NCI-H446 (cell line): ENCODE results near the gene GM2A.
"Not testable (repeated sequence)": the region's sequence is repeated elsewhere in the genome, so short reads cannot be mapped to it uniquely, and the experiment has no call there.

ENCODE experiments used
- DNase-seq, 2 experiments: peaks; one replicate each; lab custom pipeline; 2025; lab: John Stamatoyannopoulos, UW

The GM2A gene

DNA sequence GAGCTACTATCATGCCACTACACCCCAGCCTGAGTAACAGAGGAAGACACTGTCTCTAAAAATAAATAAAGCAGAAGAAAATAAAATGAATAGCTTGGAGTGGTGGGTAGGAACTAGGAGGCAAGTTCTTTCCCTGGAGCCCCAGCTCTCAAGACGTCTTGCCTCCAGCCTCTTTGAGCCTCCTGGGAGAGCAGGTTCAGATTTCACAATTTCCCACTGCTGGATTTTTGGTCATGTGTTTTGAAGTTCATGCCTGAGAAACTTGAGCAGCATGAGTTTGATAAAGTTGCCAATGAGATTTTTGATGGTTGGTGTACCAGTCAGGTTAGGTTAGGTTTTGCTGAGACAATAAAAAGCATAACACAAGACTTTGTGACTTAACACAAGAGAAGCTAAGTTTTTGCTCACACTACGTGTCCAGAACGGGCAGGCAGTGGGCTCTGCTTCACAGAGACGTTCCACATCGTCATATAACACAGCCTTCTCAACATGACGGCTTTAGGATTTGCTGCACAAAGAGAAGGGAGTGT, 25.0 kb upstream of the GM2A start:
- DNase-seq, result no peak

DNA sequence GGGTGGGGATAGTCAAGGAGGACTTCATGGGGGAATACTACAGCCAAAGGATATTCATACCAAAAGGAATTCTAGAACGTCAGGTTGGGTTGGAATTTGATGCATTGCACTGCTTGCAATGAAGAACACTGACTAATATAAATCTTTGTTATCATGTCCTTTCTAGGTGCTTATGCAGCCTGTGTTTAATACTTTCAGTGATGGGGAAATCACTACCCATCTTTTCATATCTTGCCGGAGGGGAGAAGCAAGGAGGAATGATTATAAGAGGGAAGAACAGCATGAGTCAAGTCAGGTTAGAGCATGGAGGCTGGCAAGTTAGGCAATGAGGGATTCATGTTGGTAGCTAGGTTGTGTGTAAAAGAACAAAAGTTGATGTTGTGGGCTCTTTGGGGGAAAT, 24.0 kb upstream of the GM2A start:
- DNase-seq, result no peak

DNA sequence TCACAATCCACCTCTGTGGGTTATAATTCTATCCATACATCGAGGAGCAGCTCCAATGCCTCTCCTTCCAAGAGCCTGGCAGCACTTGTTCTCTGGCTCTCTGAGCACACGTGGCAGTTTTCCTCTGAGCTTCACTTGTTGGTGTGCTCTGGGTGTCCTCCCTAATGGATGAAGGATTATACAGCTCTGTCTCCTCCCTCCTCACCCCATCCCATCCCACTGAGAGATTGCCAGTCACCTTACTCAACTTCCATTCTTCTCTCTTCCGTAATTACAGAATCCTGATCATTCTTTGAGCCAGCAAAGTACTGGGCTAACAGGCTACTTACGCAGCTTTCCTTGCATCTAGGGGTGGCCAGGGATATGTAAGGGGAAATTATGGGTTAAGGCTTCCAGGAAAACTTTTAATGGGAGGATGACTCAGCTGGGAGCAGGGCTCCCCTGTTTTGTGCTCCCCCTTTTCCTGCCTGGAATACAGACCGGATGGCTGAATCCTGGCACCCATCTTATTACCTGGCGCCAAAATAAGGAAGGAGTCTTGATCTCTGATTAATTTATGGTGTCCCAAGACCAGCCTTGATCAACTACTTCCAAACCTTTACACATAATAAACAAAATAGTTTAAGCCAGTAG, 22.8 kb upstream of the GM2A start:
- no peak for DNase-seq

DNA sequence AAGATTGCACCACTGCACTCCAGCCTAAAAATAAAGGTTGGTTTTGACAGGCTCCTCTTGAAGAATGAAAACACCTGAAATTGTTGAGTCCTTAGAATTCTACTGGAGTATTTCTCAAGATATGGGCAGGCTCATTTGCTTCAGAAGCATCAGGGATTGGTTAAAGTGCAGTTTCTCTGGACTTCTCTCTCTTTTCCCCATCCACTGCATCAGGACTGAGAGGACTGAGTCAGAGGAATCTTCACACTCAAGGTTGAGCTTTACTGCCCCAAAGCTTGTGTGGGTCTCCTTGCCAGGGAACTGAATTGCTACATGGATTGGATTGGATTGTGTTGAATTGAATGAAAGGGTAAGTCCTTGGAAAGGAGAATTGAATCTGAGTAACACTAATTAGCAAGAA, 21.6 kb upstream of the GM2A start:
- no peak for DNase-seq

DNA sequence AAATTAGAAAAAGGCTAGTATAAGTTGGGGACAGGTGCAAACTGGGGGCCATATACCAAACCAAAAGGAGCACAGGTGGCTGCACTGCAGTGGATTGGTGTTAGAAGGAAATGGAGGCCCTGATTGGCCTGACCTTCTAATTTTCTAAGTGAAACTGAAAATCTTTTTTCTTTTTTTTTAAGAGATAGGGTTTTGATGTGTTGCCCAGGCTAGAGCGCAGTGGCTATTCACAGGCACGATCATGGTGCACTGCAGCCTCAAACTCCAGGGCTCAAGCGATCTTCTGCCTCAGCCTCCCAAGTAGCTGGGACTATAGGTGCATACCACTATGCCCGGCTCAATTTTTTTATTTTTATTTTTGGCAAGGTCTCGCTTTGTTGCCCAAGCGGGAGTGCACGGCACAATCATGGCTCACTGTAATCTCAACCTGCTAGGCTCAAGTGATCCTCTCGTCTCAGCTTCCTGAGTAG, 19.3 kb upstream of the GM2A start:
- no peak for DNase-seq

DNA sequence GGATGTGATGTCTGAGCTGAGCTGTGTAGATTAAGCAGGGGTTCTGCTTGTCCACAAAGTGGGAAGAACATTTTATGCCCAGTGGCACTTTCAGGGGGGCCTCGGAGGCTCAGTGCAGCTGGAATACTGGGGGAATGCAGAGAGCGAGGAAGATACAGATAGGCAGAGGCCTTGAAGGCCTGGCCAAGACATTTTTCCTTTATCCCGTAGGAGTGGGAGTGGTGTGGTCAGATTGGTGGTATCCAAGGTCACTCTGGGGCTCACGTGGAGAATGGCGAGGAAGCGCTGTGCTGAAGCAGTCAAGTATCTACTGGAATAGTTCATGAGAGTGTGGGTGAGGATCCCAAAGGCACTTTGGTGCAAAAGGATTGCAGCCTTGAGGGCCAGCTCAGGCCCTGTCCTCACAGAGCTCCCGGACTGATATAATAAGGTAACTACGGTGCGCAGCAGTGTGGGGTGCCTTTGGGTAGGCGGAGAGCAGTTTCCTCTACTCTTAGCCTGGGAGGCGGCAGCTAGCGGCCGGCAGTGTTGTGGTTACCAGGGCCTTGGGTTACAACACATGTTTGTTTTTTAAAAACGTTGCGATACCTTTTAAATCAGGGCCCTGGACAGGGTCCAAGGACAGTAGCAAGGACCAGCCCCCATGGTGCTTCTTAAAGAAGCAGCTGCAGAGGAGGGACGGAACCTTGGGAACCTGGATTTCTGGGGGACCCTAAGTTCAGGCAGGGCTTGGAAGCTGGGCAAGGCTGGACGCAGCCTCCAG, 18.3 kb upstream of the GM2A start:
- no peak for DNase-seq

DNA sequence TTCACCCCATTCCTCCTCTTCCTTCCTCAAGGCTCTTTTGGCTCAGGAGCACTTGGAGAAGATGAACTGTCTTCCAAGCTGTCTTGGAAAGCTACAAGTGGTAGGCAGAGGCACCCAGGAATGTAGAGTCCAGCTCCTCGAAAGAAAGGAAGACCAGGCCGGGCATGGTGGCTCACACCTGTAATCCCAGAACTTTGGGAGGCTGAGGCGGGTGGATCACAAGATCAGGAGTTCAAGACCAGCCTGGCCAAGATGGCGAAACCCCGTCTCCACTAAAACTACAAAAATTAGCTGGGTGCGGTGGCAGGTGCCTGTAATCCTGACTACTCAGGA, 17.8 kb upstream of the GM2A start:
- DNase-seq, result not testable (repeated sequence)

DNA sequence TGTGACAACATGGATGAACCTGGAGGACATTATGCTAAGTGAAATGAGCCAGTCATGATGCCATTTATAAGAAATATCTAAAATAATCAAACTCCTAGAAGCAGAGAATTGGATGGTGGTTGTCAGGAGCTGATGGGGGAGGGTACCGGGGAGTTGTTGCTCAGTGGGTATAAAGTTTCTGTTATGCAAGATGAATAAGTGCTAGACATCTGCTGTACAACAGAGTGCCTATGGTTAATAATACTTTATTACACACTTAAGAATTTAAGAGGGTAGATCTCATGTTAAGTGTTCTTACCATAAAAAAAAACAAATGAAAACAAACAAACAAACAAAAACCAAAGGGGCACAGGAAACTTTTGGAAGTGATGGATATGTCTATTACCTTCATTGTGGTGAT, 16.1 kb upstream of the GM2A start:
- DNase-seq, result no peak

DNA sequence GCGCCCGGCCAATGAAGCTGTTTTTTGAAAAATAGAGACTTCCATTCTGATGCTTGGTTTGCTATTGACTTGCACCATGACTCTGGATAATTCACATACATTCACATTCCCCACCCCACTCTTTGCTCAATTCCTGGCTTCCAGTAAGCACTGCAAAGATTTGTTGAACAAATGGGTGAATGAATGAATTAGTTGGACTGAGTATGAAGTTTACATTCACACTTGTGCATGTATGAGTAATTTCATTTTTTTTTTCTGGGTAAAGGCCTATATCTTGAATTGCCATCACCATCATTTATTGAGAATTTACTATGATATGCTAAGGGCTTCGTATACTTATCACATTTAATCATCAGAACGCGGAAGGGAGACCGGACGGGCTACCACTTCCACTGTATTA, 15.3 kb upstream of the GM2A start:
- DNase-seq, result no peak

DNA sequence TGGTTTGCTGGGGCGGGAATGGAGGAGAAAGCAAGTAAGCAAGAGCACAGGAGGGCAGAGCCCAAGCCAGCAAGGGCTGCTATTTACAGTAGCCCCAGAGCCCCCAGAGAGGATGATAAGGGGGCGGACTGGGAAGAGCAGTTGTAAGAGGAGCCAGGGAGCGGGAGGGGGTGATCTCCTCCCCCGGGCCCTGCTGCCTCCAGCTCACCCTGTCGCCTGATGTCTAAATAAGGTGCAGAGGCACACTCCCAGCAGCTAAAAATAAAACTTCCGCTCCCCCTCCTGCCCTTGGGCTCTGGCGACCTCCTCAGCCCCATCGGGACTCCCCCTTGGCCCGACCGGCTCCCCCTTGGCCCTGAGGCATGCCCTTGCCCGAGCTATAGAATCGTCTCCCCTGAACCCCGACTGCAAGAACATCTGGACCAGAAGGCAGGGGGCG, 14.7 kb upstream of the GM2A start:
- DNase-seq, result no peak

DNA sequence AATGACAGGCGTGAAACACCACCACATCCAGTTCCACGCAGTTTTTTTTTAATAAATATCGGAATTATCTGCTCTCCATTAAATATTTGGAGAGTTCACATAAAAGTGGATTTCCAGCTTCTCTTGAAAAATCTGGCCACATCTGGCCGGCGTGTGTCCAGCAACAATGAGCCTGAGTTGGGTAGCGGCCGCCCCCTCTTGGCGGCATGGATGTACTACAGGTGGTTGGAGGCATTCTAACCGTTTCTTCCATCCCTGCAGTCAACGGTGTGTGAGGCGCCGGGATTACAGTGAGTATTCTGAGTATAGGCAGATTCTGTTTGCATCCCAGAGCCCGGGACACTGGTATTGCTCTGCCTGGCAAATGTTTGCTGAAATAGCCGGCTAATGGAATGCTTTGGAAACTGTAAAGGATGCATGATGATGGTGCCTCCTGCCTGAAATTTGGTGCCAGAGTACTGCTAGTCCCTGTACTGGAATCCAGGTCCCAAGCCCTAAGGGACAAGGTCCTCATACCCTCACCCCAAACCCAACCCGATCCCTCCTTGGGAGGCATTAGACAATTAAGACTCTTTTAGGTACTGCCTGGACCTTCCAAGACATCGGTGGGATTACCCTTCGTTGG, 13.6 kb upstream of the GM2A start:
- peak; percentile 8 to 50 for DNase-seq

DNA sequence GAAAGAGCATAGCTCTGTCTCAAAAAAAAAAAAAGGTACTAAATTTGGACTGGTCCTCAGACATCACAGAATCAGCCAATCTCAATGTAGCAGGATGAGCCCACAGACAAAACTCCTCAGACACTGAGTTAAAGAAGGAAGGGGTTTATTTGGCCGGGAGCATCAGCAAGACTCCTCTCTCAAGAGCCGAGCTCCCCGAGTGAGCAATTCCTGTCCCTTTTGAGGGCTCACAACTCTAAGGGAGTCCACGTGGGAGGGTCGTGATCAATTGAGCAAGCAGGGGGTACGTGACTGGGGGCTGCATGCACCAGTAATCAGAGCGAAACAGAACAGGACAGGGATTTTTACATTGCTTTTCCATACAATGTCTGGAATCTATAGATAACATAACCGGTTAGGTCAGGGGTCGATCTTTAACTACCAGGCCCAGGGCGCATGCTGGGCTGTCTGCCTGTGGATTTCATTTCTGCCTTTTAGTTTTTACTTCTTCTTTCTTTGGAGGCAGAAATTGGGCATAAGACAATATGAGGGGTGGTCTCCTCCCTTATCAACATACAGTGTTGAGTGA, 12.6 kb upstream of the GM2A start:
- DNase-seq, result not testable (repeated sequence)

DNA sequence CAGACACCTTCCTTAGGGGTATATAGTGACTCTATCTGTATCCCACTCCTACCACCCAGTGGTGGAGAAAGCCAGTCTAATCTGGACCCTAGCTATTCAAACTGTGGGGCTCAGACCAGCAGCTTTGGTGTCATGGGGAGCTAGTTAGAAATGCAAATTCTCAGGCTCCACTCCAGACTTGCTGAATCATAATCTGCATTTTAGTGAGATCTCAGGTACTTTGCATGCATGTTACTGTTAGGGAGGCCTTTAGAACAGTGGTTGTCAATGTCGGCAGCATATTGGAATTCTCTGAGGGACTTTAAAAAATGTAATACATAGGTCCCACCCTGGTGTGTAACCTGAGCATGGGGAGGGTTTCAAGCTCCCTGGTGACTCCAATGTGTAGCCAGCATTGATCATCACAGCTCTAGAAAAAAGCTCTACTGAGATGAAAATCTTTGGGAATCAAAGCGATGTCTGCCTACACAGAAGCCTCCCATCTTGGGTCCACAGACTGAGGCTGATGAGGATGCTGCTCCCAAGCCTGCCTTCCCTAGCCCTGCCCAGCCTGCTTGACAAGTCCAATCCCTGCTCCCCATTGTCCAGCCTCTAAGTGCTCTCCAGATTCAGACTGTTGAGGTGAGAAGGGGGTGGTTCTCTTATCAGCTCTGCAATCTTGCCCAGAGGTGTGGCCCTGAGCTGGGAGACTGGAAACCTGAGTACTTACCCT, 11.9 kb upstream of the GM2A start:
- DNase-seq, result no peak

DNA sequence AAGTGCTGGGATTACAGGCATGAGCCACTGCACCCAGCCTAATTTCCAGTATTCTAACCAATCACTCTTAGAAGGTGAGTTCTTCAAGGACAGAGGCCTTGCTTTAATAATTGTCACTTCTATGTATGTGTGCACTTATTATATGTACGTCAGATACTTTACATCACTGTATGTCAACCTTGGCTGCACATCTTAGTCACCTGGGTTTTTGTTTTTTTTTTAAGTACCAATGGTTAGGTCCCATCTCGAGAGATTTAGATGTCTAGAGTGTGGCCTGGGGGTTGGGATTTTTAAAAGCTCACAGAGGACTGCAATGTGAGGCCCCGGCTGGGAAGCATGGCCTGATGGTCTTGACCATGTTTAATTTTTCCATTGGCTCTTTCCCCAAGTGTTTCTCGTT, 9.9 kb upstream of the GM2A start:
- no peak for DNase-seq

DNA sequence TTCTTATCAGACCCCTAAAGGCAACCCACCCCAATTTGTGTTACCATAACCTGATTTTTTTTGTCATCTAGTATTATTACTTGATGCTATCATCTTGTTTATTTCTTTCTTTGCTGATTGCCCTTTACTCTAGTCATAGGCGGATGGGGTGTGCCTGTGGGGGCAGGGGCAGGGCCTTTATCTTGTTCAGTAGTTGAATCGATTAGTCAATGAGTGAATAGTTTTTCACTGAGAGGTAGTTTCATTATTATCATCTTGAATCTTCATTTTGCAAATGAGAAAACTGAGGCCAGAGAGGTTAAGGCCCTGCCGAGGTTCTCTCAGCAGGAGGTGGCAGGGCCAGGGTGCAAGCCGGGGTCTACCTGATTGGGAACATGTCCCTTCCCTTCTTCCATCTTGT, 9.4 kb upstream of the GM2A start:
- no peak for DNase-seq

DNA sequence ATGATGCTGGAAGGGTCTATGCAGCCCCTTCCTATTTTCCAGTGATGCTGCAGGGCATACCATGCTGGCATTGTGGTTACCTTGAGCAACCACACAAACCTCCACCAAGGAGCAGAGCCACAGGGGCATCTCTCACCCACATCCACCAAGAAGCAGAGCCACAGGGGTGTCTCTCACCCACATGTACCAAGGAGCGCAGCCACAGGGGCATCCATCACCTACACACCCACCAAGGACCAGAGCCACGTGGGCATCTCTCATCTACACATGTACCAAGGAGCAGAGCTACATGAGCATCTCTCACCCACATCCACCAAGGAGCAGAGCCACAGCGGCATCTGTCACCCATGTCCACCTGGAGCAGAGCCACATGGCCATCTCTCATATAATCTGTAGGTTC, 8.8 kb upstream of the GM2A start:
- no peak for DNase-seq

DNA sequence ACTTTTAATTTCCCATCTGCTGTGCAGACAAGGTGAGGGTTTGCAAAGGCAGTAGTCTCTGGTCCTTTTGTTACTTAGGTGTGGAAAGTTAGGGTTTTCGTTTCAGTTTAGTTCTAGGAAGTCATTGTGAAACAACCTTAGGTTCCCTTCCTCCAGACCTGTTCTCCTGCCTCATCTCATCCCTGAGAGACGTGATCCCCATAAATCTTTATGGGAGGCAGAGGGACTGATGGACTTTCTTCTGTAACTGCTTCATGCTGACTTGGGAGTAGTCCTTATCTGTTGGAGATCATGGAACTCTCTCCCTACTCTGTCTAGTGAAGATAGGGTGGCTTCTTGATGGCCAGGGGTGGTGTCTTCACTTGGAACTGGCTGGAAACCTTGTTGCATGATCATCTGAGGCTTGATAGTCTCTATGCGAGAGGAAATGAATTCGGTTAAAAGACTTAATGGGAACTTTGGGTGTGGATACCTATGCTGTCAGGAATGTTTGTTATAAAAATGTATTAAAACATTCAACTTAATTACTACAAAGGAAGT, 7.2 kb upstream of the GM2A start:
- DNase-seq, result no peak

DNA sequence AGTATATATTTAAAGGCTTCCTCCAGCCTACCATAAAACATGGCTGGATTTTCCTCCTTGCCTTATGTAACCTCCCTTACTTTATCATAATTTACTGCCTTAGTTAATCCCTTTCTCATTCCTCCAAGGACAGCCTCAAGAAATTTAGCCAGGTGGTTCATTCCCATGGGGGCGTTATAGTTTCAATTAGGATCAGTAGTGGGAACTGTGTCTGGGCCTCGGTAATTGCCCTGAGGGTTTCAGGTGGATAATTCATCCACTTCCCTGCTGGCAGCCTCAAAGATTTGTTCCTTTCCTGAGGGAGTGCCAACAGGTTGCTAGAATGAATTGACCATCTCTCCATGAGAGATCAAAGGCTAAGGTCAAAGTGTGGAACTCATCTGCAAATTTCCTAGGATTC, 4.3 kb upstream of the GM2A start:
- no peak for DNase-seq

DNA sequence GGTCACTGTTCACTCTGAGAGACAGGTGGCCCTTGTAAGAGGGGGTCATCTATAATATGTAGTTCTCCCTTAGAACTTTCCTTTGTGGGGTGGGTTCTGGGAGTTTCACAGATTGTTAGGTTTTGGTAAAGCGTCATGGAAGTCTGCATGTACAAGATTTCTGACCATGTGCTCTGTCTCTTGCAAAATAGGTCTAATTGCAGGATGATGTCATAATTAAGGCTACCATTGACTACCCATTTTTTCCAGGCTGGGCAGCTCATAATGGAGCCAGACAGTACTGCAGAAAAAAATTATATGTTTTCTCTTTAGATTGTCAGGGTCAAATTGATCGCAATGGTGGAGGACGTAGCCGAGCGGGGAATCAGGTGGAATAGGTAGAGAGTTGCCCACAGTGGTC, 3.7 kb upstream of the GM2A start:
- DNase-seq, result no peak

DNA sequence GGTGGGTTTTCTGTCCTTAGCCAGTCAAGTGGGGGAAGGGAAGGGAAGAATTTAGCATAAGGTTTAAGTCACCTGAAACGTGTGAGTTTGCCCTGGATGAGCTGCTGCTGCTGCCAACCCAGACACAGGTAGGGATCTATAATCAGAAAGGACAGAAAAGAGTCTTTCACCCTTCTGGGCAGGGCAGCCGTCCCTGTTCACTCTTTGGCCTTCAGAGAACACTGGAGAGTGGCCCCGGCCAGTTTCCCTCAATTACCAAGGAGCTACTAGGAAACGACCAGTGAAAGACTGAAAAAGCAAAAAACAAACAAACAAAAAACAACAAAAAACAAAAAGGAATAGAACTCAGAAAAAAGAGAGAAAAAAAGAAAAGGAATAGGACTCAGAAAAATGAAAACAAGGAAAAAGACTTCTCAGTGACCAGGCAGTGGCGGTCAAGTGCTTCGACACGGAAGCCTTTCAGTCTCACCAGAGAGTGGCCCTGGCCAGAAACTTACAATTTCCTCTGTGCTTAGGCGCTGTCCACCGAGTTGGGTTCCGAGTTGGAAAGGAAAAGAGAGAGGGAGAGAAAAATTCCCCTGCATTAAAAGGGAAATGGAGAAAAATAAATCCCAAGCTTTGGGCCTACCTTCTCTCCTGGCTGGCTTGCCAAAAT, 2.5 kb upstream of the GM2A start:
- DNase-seq, result no peak

DNA sequence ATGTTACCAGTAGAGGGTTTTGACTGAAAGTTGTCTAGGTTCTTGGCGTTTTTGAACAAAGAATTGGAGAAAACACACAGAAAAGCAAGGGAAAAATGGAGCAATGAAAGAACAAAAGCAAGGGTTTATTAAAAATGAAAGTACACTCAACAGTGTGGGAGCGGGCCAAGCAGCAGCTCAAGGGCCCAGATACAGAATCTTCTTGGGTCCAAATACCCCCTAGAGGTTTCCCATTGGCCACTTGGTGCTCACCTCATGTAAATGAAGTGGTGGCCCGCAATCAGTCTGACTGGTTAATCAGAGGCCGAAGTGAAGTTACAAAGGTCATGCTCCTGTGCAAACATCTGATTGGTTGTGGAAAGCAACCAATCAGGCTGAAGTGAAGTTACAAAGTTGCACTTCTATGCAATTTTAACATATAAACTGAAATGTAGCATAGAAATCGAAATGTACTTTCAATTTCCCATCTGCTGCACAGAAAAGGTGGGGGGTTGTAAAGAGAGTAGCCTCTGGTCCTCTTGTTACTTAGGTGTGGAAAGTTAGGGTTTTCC, 1.9 kb upstream of the GM2A start:
- DNase-seq, result no peak
